ENCODE measurements around the gene ONECUT1. TPM values are rescaled to one million over a fixed set of nuclear protein-coding genes. Genes with fewer than 3 reads are reported as not detected.

Gene ONECUT1
- total and polyA plus RNA-seq, 10 of the 15 experiments (the other 5 are each of a cell fraction or from before 2014, with no cell fraction given): 0.28 TPM; not detected in 9

DNA sequence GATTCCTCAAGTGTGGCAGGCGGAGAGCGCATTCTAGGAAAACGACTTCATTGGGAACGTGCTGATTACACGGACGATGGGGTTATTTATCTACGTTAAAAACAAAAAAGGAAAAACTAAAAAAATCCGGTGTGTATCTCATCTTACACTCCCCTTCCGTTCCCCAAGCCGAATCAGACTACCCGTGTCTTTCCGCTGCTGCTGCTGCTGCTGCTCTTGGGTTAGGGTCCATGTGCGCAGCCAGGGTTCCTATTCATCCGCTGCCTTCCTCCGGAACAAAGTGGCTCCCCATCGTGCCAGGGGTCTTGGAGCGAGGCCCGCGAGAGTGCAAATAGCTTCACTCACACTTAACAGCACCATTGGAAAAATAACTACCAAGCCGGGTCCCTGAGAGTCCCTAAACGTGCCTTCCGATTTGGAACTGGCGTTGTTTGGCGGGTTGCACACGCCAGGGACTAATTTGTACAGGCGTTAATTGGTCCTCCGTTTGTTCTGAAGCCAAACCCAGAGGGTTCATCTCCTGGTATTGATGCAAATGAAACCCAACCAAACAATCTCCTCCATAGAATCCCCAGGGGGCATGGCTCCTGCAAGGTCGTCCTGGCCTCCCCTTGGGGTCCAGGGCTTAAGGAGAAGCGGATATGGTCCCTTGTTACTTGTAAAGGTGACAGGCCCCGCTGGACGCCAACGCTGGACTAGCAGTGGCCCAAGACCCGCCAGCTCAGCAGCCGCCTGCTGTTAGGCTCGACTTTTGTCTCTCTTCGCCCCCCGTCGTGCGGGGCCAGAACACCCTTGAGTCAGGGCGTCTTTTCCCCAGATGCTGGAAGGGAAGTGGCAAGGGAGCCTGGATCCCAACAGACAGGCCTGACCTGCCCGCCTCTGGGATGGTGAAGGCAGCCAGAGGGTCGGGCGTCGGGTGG, 11.0 kb upstream of the ONECUT1 start:
- intact Hi-C loops (cut with micrococcal nuclease; ENCODE audit: unreplicated experiment): no loop called here
- Histone ChIP-seq H2AFZ (ENCODE audit: control insufficient read depth, low read depth, low read length) (no peak overlapping the region), H3K27ac (ENCODE audit: control insufficient read depth, insufficient read depth) (no peak overlapping the region), H3K4me1 (ENCODE audit: control insufficient read depth, insufficient read depth, low read length) (no peaks in the 10 kb centered on the region), H3K9me3 (replicated peaks; ENCODE audit: control insufficient read depth, insufficient read depth, low read length) (no peaks in the 10 kb centered on the region; the same call in 2 of the 3 replicates), H3K79me2 (ENCODE audit: control insufficient read depth, insufficient read depth, low read length) (no peaks in the 10 kb centered on the region), H3K4me2 (ENCODE audit: control insufficient read depth, insufficient read depth) (no peak overlapping the region), H3K27me3 (replicated peaks in 1 of 2; ENCODE audit: control insufficient read depth in 2 of 2, insufficient read depth in 2 of 2, low read length in 1 of 2) (peaks cover 29 to 55% of the 10 kb centered on the region in 2 experiments), H3K36me3 (ENCODE audit: control insufficient read depth in 2 of 2, insufficient read depth in 2 of 2, low read length in 1 of 2) (no peaks in the 10 kb centered on the region), H4K20me1 (ENCODE audit: control insufficient read depth, insufficient read depth) (no peaks in the 10 kb centered on the region), H3K4me3 (no peak overlapping the region), H3K9ac (ENCODE audit: control insufficient read depth, insufficient read depth, low read length) (no peak overlapping the region)
- DNase-seq (ENCODE audit: low read depth, low spot score) (no peak), FAIRE-seq (no peak), ATAC-seq (no peak)
- CTCF ChIA-PET: no interaction called here
- in situ Hi-C loops (cut with MboI): no loop called here
- WGBS (ENCODE audit: insufficient coverage, insufficient replicate concordance, low lambda C conversion rate, missing lambda C conversion rate): 28% methylated on average over 44 of the region's 44 CpGs
- POLR2A ChIA-PET: no interaction called here
- BruUV-seq (replicated peaks): no TSS peak
- RAD21 ChIA-PET (ENCODE audit: unreplicated experiment): no interaction called here
- SMC1A ChIA-PET (ENCODE audit: uncharacterized antibody, unreplicated experiment): no interaction called here
- no peak for TF ChIP-seq MEF2B (IDR thresholded peaks at IDR 0.05; ENCODE audit: partially characterized antibody, poor library complexity, severe bottlenecking)
- TF ChIP-seq EZH2 (IDR thresholded peaks at IDR 0.05; ENCODE audit: borderline replicate concordance, control insufficient read depth, low read depth, low read length): no peak
- no peak for TF ChIP-seq CUX1 (IDR thresholded peaks at IDR 0.05; ENCODE audit: insufficient replicate concordance, low read depth, low read length)
- TF ChIP-seq, protein P1, sequence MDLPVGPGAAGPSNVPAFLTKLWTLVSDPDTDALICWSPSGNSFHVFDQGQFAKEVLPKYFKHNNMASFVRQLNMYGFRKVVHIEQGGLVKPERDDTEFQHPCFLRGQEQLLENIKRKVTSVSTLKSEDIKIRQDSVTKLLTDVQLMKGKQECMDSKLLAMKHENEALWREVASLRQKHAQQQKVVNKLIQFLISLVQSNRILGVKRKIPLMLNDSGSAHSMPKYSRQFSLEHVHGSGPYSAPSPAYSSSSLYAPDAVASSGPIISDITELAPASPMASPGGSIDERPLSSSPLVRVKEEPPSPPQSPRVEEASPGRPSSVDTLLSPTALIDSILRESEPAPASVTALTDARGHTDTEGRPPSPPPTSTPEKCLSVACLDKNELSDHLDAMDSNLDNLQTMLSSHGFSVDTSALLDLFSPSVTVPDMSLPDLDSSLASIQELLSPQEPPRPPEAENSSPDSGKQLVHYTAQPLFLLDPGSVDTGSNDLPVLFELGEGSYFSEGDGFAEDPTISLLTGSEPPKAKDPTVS (IDR thresholded peaks at IDR 0.05; ENCODE audit: low read depth, low read length): no peak
- TF ChIP-seq ZNF592 (IDR thresholded peaks at IDR 0.05): no peak
- no peak for TF ChIP-seq CEBPB (IDR thresholded peaks at IDR 0.05; ENCODE audit: borderline replicate concordance in 1 of 2, low read depth in 2 of 2, low read length in 2 of 2)
- no peak for TF ChIP-seq YY1 (IDR thresholded peaks at IDR 0.05; ENCODE audit: low read depth, low read length)
- no peak for TF ChIP-seq FOXK2 (IDR thresholded peaks at IDR 0.05)
- TF ChIP-seq NR2F1 (conservative IDR thresholded peaks at IDR 0.05): no peak
